BLaER1 (cell line): Measurements from ENCODE around the gene ITGAE.
"Not testable (repeated sequence)": the region's sequence is repeated elsewhere in the genome, so short reads cannot be mapped to it uniquely, and the experiment has no call there.

ENCODE experiments used
- H3K27ac ChIP-seq: shearing (Covaris generic); formaldehyde crosslinking; 2 replicates; pipeline ENCODE4 v1.8.1; 2022
- H3K27me3 ChIP-seq: shearing (Covaris generic); formaldehyde crosslinking; 2 replicates; pipeline ENCODE4 v1.8.1; 2022
- H3K36me3 ChIP-seq: shearing (Covaris generic); formaldehyde crosslinking; 2 replicates; pipeline ENCODE4 v1.8.1; 2022
- H3K4me1 ChIP-seq: shearing (Covaris generic); formaldehyde crosslinking; 2 replicates; pipeline ENCODE4 v1.8.1; 2022
- H3K4me2 ChIP-seq: shearing (Covaris generic); formaldehyde crosslinking; 2 replicates; pipeline ENCODE4 v1.8.1; 2022
- H3K4me3 ChIP-seq: shearing (Covaris generic); formaldehyde crosslinking; 2 replicates; pipeline ENCODE4 v1.8.1; 2022
- H3K9ac ChIP-seq: shearing (Covaris generic); formaldehyde crosslinking; 2 replicates; pipeline ENCODE4 v1.8.1; 2022
- H3K9me3 ChIP-seq: shearing (Covaris generic); formaldehyde crosslinking; 2 replicates; pipeline ENCODE4 v1.8.1; 2022
- H4K20me1 ChIP-seq: shearing (Covaris generic); formaldehyde crosslinking; 2 replicates; pipeline ENCODE4 v1.8.1; 2022
- Cebpa-rat ChIP-seq: shearing (Covaris generic); IDR thresholded peaks from 2 replicates; pipeline ENCODE4 v1.8.1; 2022

Gene ITGAE

GRCh38 chr17:3740611-3741073 is 60.3 kb downstream of the ITGAE start:
- no peaks in the 10 kb centered on the region for H3K36me3 ChIP-seq

DNA sequence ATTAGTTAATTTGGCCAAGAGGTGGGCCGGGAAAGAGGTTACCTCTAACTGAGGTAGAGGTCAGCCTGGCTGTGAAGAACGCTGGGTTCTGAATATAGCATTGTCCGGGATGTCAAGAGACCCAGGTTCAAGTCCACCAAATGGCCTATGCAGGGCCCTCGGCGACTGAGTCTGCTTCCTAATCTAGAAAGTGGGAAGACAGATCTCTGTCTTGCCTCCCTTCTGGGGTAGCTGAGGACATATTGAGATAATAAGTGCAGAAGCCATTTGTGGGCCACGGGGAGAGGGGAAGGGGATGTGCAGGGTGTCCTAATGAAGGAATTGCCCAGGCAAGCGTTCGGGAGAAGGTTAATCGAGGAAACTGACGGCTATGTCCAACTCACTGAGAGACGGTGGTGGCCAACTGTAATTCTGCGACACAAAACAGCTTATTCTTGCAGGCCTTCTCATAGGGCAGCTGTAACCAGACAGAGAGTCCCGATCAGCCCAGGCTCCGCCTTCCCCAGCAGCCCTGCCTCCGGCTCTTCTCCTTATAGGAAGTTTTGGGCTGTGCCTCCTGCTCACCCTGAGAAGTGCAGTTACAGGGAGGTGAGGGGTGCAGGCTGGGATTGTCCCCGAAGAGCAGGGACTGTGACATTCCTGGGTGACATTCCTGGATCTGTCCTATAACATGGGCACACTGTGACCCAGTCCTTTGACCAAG is 61.4 kb downstream of the ITGAE start:
- H3K27ac ChIP-seq = no peak overlapping the region
- H3K36me3 ChIP-seq = no peaks in the 10 kb centered on the region
- peaks cover 13% of the 10 kb centered on the region; the same call in 1 of the 2 replicates for H3K9me3 ChIP-seq
- H3K27me3 ChIP-seq = no peaks in the 10 kb centered on the region
- TF ChIP-seq Cebpa-rat = no peak
- H3K4me2 ChIP-seq = peak overlapping the region; percentile 55; the same call in 1 of the 2 replicates
- peaks cover 51% of the 10 kb centered on the region for H3K4me1 ChIP-seq
- H3K4me3 ChIP-seq = no peak overlapping the region
- no peaks in the 10 kb centered on the region for H4K20me1 ChIP-seq
- H3K9ac ChIP-seq = no peak overlapping the region

More at GRCh38 chr17:3740611-3741073, 60.3 kb downstream of the ITGAE start:
- Histone ChIP-seq H3K9ac (no peak overlapping the region), H3K9me3 (peaks cover 13% of the 10 kb centered on the region; the same call in 1 of the 2 replicates), H3K27ac (0 out of 2 replicates have a peak overlapping the region, but pooled peaks have one; percentile 28), H3K4me3 (no peak overlapping the region), H3K4me1 (peaks cover 51% of the 10 kb centered on the region), H4K20me1 (no peaks in the 10 kb centered on the region), H3K27me3 (no peaks in the 10 kb centered on the region), H3K4me2 (peak overlapping the region; percentile 21)
- TF ChIP-seq Cebpa-rat = no peak

GRCh38 chr17:3738562-3739295 is 62.3 kb downstream of the ITGAE start:
- peak overlapping the region; percentile 18; the same call in 1 of the 2 replicates for H3K27ac ChIP-seq
- peak overlapping the region; percentile 55 for H3K4me2 ChIP-seq
- no peak overlapping the region for H3K9ac ChIP-seq
- peaks cover 46% of the 10 kb centered on the region for H3K4me1 ChIP-seq
- no peak overlapping the region for H3K4me3 ChIP-seq
- no peak for TF ChIP-seq Cebpa-rat
- H3K27me3 ChIP-seq = no peaks in the 10 kb centered on the region
- peaks cover 13% of the 10 kb centered on the region; the same call in 1 of the 2 replicates for H3K9me3 ChIP-seq
- H4K20me1 ChIP-seq = no peaks in the 10 kb centered on the region
- no peaks in the 10 kb centered on the region for H3K36me3 ChIP-seq

DNA sequence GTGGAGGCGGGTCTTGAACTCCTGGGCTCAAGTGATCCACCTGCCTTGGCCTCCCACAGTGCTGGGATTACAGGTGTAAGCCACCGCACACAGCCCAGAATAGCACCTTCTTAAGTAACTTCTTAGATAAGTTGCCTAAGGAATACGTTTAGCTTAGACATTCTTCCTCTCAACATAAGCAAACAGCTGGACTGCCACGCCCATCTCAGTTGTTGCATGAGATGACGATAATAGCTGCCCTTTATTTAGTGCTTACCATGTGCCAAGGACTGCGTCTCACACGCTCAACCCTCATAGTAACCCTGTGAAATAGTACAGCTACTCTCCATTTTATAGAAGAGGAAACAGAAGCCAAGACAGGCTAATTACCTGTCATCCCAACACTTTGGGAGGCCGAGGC is 65.5 kb downstream of the ITGAE start:
- H3K9me3 ChIP-seq = no peaks in the 10 kb centered on the region
- no peak overlapping the region for H3K9ac ChIP-seq
- no peak overlapping the region for H3K4me3 ChIP-seq
- peaks cover 4% of the 10 kb centered on the region; the same call in 1 of the 2 replicates for H3K36me3 ChIP-seq
- H3K4me1 ChIP-seq = peaks cover 52% of the 10 kb centered on the region
- H4K20me1 ChIP-seq = no peaks in the 10 kb centered on the region
- H3K27ac ChIP-seq = no peak overlapping the region
- no peak overlapping the region for H3K4me2 ChIP-seq
- H3K27me3 ChIP-seq = no peaks in the 10 kb centered on the region
- no peak for TF ChIP-seq Cebpa-rat

DNA sequence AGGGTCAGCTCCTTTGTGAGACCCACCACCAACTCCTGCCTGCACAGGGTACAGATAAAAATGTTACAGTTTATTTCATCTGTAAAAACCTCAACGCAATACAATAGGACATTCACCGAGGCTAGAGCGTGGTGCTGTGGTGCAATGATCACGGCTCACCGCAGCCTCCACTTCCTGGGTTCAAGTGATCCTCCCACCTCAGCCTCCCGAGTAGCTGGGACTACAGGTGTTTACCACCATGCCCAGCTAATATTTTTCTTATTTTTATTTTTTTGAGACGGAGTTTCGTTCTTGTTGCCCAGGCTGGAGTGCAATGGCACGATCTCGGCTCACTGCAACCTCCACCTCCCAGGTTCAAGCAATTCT is 66.1 kb downstream of the ITGAE start:
- not testable (repeated sequence) for H3K36me3 ChIP-seq, H3K9ac ChIP-seq, H3K27me3 ChIP-seq, H3K9me3 ChIP-seq, H4K20me1 ChIP-seq, H3K4me2 ChIP-seq, H3K4me3 ChIP-seq, H3K27ac ChIP-seq
- H3K4me1 ChIP-seq = peaks cover 50% of the 10 kb centered on the region

GRCh38 chr17:3732210-3732621 is 68.8 kb downstream of the ITGAE start:
- 0 out of 2 replicates have a peak overlapping the region, but pooled peaks have one; percentile 15 for H3K4me2 ChIP-seq
- H3K9ac ChIP-seq = peak overlapping the region; percentile 2; the same call in 1 of the 2 replicates
- no peaks in the 10 kb centered on the region for H3K9me3 ChIP-seq
- peaks cover 28% of the 10 kb centered on the region for H3K36me3 ChIP-seq
- H3K27me3 ChIP-seq = no peaks in the 10 kb centered on the region
- no peak for TF ChIP-seq Cebpa-rat
- peaks cover 35% of the 10 kb centered on the region for H3K4me1 ChIP-seq
- no peak overlapping the region for H3K4me3 ChIP-seq
- H3K27ac ChIP-seq = no peak overlapping the region
- H4K20me1 ChIP-seq = no peaks in the 10 kb centered on the region; the same call in 1 of the 2 replicates

GRCh38 chr17:3730881-3731429 is 70.0 kb downstream of the ITGAE start:
- peaks cover 12% of the 10 kb centered on the region; the same call in 1 of the 2 replicates for H4K20me1 ChIP-seq
- no peaks in the 10 kb centered on the region for H3K27me3 ChIP-seq
- no peak overlapping the region for H3K4me3 ChIP-seq
- H3K9me3 ChIP-seq = no peaks in the 10 kb centered on the region
- no peak overlapping the region for H3K9ac ChIP-seq
- TF ChIP-seq Cebpa-rat = no peak
- peaks cover 39% of the 10 kb centered on the region for H3K36me3 ChIP-seq
- no peak overlapping the region for H3K27ac ChIP-seq
- peak overlapping the region; percentile 12; the same call in 1 of the 2 replicates for H3K4me2 ChIP-seq
- peaks cover 46% of the 10 kb centered on the region for H3K4me1 ChIP-seq

- Histone ChIP-seq H3K9me3 (no peaks in the 10 kb centered on the region), H3K4me2 (no peak overlapping the region), H4K20me1 (peaks cover 23% of the 10 kb centered on the region; the same call in 1 of the 2 replicates), H3K4me1 (peaks cover 57% of the 10 kb centered on the region), H3K27ac (no peak overlapping the region), H3K27me3 (no peaks in the 10 kb centered on the region), H3K9ac (no peak overlapping the region), H3K36me3 (peaks cover 49% of the 10 kb centered on the region), H3K4me3 (no peak overlapping the region)
- no peak for TF ChIP-seq Cebpa-rat
Measured at GRCh38 chr17:3729881-3730280, 71.1 kb downstream of the ITGAE start.

DNA sequence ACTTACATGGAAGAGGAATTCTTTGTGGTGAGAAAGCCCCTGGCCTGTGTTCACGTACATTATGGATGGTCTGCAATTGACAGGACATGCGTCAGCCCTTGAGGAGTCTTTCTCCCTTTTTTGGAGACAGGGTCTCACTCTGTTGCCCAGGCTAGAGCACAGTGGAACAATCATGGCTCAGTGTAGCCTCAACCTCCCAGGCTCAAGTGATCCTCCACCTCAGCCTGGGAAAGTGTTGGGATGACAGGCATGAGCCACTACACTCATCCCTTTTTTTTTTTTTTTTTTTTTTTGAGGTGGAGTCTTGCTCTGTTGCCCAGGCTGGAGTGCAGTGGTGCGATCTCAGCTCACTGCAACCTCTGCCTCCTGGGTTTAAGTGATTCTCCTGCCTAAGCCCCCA is 72.9 kb downstream of the ITGAE start:
- not testable (repeated sequence) for H3K9me3 ChIP-seq, H3K9ac ChIP-seq, H3K4me3 ChIP-seq, H3K27ac ChIP-seq, H3K27me3 ChIP-seq
- Histone ChIP-seq H3K4me1 (peaks cover 64% of the 10 kb centered on the region), H3K4me2 (peak overlapping the region; percentile 98; the same call in 1 of the 2 replicates), H4K20me1 (peaks cover 32% of the 10 kb centered on the region; the same call in 1 of the 2 replicates), H3K36me3 (peaks cover 49% of the 10 kb centered on the region)
